Central memory CD8-positive, alpha-beta T cell (primary cell): ENCODE measurements around the gene TNNI3.
A peak's percentile ranks its signal among the peaks of the same experiment; 100 is the strongest.
"Not testable (repeated sequence)": the region's sequence is repeated elsewhere in the genome, so short reads cannot be mapped to it uniquely, and the experiment has no call there.

Experiments
- ATAC-seq: fragments of 150-1000 bp; cut with Tn5 transposase; replicated peaks from 2 replicates; pipeline ENCODE4 v1.10.0; 2022; ENCODE audit warnings: mild to moderate bottlenecking, moderate FRiP score, moderate number of reproducible peaks; ENCODE audit not compliant: poor library complexity, severe bottlenecking; ENCODE audit errors: extremely low read depth
- DNase-seq, 2 donors: peaks; one replicate each; pipeline ENCODE4 v3.0.0; 2021; ENCODE audit warnings: low spot score in 2 of 2
- H3K27ac Mint-ChIP-seq: one replicate; pipeline ENCODE4 v1.8.0; 2022; ENCODE audit warnings: low read depth, mild to moderate bottlenecking, moderate library complexity, mixed read lengths
- H3K27me3 Mint-ChIP-seq: one replicate; pipeline ENCODE4 v1.8.0; 2022; ENCODE audit warnings: mixed read lengths
- H3K36me3 Mint-ChIP-seq: one replicate; pipeline ENCODE4 v1.8.0; 2022; ENCODE audit warnings: mild to moderate bottlenecking, moderate library complexity, mixed read lengths; ENCODE audit not compliant: insufficient read depth
- H3K4me1 Mint-ChIP-seq: one replicate; pipeline ENCODE4 v1.8.0; 2022; ENCODE audit warnings: mixed read lengths
- H3K4me3 Mint-ChIP-seq: one replicate; pipeline ENCODE4 v1.8.0; 2022; ENCODE audit warnings: mild to moderate bottlenecking, moderate library complexity, mixed read lengths
- H3K9me3 Mint-ChIP-seq: one replicate; pipeline ENCODE4 v1.8.0; 2022; ENCODE audit warnings: mixed read lengths

The TNNI3 gene

DNA sequence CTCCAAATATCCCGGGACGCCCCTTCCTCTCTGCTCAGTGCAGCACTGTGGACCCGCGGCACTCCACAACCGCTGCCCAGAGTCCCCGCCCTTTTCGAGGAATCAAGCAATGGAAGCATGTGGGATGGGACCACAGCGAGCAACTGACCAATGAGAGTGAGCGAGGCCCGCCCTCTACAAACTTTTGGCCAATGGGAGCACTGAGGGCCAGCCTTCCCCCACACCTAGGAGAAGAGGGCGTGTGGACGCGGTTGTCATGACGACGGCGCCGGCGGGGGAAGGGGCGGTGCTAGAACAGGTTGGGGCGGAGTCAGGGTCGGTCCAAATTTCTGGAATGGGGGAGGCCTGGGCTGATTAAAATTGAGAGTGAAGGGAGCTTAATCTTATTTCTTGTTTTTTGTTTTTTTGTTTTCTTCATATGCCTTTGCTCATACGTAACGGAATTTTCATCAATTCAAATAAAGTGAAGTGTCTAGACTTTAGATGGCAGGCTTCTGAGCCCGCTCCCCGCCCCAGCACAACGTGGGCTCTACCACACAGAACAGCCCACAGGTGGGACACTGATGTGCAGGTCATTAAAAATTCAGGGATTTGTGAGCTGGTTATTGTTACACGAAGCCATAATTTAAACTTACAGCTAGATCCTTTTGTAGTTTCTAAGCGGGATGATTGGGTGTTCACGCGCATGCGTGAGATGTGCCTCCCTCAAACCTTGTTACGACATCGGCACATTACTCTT is 9.2 kb upstream of the TNNI3 start, which contains the start of gene DNAAF3:
DNAAF3 (minus strand) TSS at position 84 of the 739 bp plus-strand sequence. CDS start 200 bp downstream, outside the sequence.
- H3K36me3 Mint-ChIP-seq: peaks cover 10% of the 10 kb centered on the region
- peaks cover 79% of the 10 kb centered on the region for H3K27me3 Mint-ChIP-seq
- DNase-seq (peak in 1 of 2 donors; percentile 23), ATAC-seq (peak; percentile 43)
- H3K4me1 Mint-ChIP-seq: peaks cover 11% of the 10 kb centered on the region
- peak within 1 kb of the TSS; percentile 58 for H3K27ac Mint-ChIP-seq
- no peaks in the 10 kb centered on the region for H3K9me3 Mint-ChIP-seq
- H3K4me3 Mint-ChIP-seq: peak within 1 kb of the TSS; percentile 10

DNA sequence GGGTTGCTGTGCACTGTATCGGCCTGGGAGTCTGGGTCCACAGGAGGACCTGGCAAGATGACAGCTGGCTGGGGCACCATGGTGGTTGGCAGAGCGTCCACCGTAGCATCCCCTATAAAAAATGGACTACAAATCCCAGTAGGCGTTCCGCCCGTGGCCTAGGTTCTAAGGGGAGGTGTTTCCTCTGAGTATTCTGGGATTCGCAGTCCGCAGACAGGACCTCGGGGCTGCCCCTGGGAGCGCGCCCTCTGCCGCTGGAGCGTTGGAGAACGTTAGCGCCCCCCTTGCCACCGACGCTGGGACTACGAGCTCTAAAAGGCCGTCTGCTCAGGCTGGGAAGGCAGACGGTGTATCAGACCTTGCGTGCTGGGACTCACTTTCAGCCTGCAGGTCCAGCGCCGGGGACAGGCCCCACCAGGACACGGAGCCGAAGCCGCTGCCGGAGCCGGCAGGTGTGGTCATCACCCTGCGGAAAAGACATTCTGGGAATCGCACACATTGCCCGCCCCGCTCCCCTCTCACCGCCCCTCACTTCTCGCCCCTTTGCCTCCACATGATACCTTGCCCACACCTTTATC is 8.5 kb upstream of the TNNI3 start:
- Mint-ChIP-seq H3K36me3 (peaks cover 8% of the 10 kb centered on the region), H3K4me3 (peak overlapping the region; percentile 10), H3K9me3 (no peaks in the 10 kb centered on the region), H3K27ac (peak overlapping the region; percentile 58), H3K4me1 (peaks cover 11% of the 10 kb centered on the region), H3K27me3 (peaks cover 73% of the 10 kb centered on the region)
- peak; percentile 52 for ATAC-seq
- DNase-seq: no peak

GRCh38 chr19:55161571-55162322 is 4.2 kb upstream of the TNNI3 start:
- Mint-ChIP-seq H3K4me1 (peaks cover 19% of the 10 kb centered on the region), H3K27me3 (peaks cover 77% of the 10 kb centered on the region), H3K36me3 (peaks cover 7% of the 10 kb centered on the region), H3K9me3 (no peaks in the 10 kb centered on the region), H3K4me3 (no peak overlapping the region), H3K27ac (no peak overlapping the region)
- DNase-seq: no peak
- ATAC-seq: no peak

DNA sequence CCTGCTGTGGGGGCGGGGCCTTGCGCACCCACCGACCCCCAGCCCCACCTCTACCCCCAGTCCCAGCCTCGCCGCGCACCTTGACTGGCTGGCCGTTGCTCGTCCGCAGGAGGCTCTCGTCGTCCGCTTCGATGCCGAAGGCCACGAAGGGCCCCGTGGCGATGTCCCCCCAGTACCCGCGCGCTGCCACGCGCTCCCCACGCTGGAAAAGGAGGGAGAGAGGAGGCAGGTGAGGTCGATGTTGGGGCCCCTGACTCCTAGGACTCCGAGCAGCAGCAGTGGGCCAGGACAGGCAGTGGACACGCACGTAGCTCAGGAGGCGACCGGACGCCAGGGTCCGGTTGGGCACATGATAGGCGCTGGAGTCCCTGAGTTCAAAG is 3.4 kb upstream of the TNNI3 start:
- DNase-seq (no peak), ATAC-seq (no peak)
- no peak overlapping the region for H3K27ac Mint-ChIP-seq
- H3K4me3 Mint-ChIP-seq: no peak overlapping the region
- peaks cover 14% of the 10 kb centered on the region for H3K4me1 Mint-ChIP-seq
- H3K36me3 Mint-ChIP-seq: peaks cover 7% of the 10 kb centered on the region
- H3K27me3 Mint-ChIP-seq: peaks cover 77% of the 10 kb centered on the region
- H3K9me3 Mint-ChIP-seq: no peaks in the 10 kb centered on the region

DNA sequence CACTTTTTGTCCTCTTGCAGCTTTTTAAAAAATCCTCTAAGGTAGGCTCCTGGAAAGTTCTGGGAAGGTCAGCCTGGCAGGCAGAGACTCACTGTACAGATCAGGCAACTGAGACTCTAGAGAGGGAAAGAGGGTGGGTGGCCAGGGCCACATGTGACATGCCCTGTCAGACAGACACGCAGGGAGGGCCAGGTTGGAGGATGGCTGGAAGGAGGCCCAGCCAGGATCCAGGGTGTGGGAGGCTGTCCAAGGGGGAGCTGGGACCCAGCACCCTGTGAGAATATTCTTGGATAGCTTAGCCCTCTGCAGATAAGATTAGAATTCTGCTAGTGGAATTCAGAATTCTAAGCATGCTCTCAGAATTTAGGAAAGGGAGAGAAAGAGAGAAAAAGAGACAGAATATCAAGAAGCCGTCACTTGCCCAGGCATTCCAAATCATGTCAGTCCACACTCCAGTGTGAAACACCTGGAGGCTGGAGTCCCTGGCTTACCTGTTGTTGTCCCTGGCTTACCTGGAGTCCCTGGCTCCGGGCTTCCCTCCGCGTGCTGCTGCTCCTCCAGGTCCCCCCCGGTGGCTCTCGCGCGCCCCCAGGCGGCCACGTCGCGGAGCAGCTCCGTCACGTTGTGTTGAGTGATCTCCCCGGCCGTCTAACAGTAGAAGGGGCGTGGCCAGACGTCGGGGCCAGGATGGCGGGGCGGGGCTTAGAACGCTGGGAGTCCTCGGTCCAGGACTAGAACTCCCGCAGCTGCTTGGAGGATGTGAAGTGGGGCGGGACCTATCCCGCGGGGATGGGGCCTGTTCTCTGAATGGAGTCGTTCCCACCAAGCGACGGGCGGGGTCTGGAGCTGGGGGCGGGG is 2.8 kb upstream of the TNNI3 start:
- no peak overlapping the region for H3K4me3 Mint-ChIP-seq
- no peaks in the 10 kb centered on the region for H3K9me3 Mint-ChIP-seq
- peak overlapping the region; percentile 74 for H3K27ac Mint-ChIP-seq
- H3K4me1 Mint-ChIP-seq: peaks cover 14% of the 10 kb centered on the region
- peaks cover 7% of the 10 kb centered on the region for H3K36me3 Mint-ChIP-seq
- ATAC-seq (peak; percentile 90), DNase-seq (peak; percentile 69 to 78)
- H3K27me3 Mint-ChIP-seq: peaks cover 71% of the 10 kb centered on the region

DNA sequence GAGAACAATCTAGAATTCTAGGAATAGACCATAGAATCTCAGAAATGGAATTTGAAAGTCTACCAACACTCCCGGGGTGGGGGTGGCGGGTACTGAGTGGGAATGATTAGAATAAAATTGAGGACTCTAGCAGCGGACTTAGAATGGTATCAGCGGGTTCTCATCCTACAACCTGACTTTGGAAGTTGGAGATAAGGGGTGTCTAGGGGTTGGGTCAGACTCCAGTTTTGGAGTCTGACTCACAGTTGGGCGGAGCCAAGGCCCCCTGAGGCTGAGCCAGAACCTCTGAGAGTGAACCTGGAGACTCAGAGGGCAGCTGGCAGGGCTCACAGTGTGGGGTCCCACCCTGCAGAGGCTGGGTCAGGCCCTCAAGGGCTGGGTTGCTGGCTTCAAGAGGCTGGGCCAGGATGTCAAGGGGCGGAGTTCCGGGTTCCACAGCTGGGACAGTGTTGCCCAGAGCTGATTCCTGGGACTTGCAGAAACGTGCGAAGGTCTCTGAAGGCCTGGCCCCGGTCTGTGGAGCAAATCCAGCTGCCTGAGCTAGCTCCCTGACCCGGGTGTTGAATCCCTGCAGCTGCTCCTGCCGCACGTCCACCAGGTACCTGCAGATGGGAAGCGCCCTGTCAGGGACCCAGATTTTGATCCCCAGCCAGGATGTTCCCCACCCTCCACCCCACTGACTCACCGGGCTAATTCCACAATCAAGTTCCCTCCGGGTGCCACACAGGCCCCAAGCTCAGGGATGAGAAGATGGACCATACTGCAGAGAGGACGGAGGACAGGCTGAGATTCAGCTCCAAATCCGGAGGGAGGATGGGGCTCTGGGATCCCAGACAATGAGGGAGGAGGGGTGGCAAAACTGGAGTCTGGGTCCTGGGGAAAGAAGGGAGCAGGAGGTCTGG is 1.6 kb upstream of the TNNI3 start:
- ATAC-seq: no peak
- DNase-seq: no peak
- Mint-ChIP-seq H3K4me3 (no peak overlapping the region), H3K27ac (no peak overlapping the region), H3K27me3 (peaks cover 60% of the 10 kb centered on the region), H3K4me1 (peaks cover 19% of the 10 kb centered on the region), H3K9me3 (peaks cover 4% of the 10 kb centered on the region), H3K36me3 (peaks cover 3% of the 10 kb centered on the region)

GRCh38 chr19:55158423-55158822 is 891 bp upstream of the TNNI3 start:
- peaks cover 10% of the 10 kb centered on the region for H3K9me3 Mint-ChIP-seq
- no peak for DNase-seq
- no peak overlapping the region for H3K4me3 Mint-ChIP-seq
- H3K4me1 Mint-ChIP-seq: peaks cover 26% of the 10 kb centered on the region
- H3K36me3 Mint-ChIP-seq: peaks cover 3% of the 10 kb centered on the region
- ATAC-seq: no peak
- no peak overlapping the region for H3K27ac Mint-ChIP-seq
- H3K27me3 Mint-ChIP-seq: peaks cover 53% of the 10 kb centered on the region

DNA sequence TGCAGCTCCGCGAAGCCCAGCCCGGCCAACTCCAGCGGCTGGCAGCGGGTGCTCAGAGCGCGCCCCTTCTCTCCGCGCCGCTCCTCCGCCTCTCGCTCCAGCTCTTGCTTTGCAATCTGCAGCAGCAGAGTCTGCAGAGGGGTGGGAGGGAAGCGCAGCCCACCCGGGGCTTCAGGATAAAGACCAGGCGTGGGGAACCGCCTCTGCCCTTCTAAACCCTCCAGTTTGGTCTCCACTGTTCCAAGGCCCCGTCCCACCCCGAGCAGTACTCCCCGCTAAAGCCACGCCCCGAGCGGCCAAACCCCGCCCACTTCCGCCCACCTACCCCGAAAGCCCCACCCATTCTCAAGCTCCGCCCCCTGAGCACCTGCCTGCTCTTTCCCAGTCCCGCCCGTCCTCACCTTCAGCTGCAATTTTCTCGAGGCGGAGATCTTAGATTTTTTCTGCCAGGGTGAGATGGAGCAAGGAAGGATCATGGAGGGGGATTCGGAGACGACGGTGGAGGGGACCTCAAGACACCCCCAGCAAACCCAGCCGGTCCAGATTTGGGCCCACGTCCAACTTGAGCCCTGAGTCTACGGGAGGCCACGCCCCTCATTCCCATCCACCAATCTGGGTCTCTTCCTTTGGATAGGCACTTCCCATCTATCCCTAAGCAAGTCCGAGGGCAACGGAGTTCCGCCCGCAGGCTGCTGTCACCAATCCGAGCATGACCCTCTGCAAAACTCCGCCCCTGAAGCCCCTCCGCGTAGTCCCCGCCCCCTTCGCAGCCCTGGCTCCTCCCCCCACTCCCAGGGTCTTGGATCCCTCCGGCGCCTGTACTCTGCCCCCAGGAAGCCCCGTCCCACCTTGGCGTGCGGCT is 1.1 kb downstream of the TNNI3 start:
- H3K27ac Mint-ChIP-seq: no peak overlapping the region
- H3K36me3 Mint-ChIP-seq: peaks cover 4% of the 10 kb centered on the region
- ATAC-seq (no peak), DNase-seq (no peak)
- H3K4me1 Mint-ChIP-seq: peaks cover 35% of the 10 kb centered on the region
- H3K27me3 Mint-ChIP-seq: peaks cover 52% of the 10 kb centered on the region
- no peak overlapping the region for H3K4me3 Mint-ChIP-seq
- peaks cover 18% of the 10 kb centered on the region for H3K9me3 Mint-ChIP-seq

- DNase-seq, H3K4me3 Mint-ChIP-seq, H3K36me3 Mint-ChIP-seq, H3K27ac Mint-ChIP-seq, ATAC-seq: not testable (repeated sequence)
- Mint-ChIP-seq H3K27me3 (peaks cover 49% of the 10 kb centered on the region), H3K4me1 (peaks cover 36% of the 10 kb centered on the region), H3K9me3 (peaks cover 18% of the 10 kb centered on the region)
These were observed 1.7 kb downstream of the TNNI3 start for GRCh38 chr19:55155784-55156183.

- Mint-ChIP-seq H3K27ac (peak overlapping the region; percentile 65), H3K4me1 (peaks cover 28% of the 10 kb centered on the region), H3K27me3 (peaks cover 44% of the 10 kb centered on the region), H3K9me3 (peaks cover 18% of the 10 kb centered on the region), H3K36me3 (peaks cover 3% of the 10 kb centered on the region), H3K4me3 (no peak overlapping the region)
- DNase-seq (no peak), ATAC-seq (no peak)
These were observed 3.8 kb downstream of the TNNI3 start for GRCh38 chr19:55153652-55154264.
